Neuronal stem cell (in vitro differentiated cells): ENCODE results near the gene IQCK.

ENCODE experiments used
- DNase-seq: peaks from one replicate; pipeline ENCODE4 v3.0.0-alpha.2; 2013; ENCODE audit warnings: low spot score
- H2AFZ ChIP-seq: one replicate; pipeline ENCODE4 v1.6.1; 2013; ENCODE audit warnings: mild to moderate bottlenecking, low read length, inconsistent platforms
- H2AK5ac ChIP-seq: 2 replicates; pipeline ENCODE4 v1.6.1; 2013; ENCODE audit warnings: low read depth, mild to moderate bottlenecking, inconsistent platforms, low read length, moderate library complexity, mixed read lengths
- H2BK120ac ChIP-seq: 2 replicates; pipeline ENCODE4 v1.6.1; 2013; ENCODE audit warnings: low read depth, mild to moderate bottlenecking, inconsistent platforms, low read length, moderate library complexity, mixed read lengths
- H2BK12ac ChIP-seq: one replicate; pipeline ENCODE4 v1.6.1; 2013; ENCODE audit warnings: low read length, inconsistent platforms
- H2BK15ac ChIP-seq: 2 replicates; pipeline ENCODE4 v1.6.1; 2013; ENCODE audit warnings: mild to moderate bottlenecking, low read length, inconsistent platforms, mixed read lengths
- H2BK5ac ChIP-seq: one replicate; pipeline ENCODE4 v1.6.1; 2013; ENCODE audit warnings: inconsistent platforms, mild to moderate bottlenecking, low read length, moderate library complexity
- H3K14ac ChIP-seq: one replicate; pipeline ENCODE4 v1.6.1; 2013; ENCODE audit warnings: low read length, inconsistent platforms
- H3K18ac ChIP-seq: 2 replicates; pipeline ENCODE4 v1.6.1; 2013; ENCODE audit warnings: low read length, inconsistent platforms
- H3K23ac ChIP-seq: 2 replicates; pipeline ENCODE4 v1.6.1; 2013; ENCODE audit warnings: low read depth, mild to moderate bottlenecking, mixed read lengths, low read length, inconsistent platforms; ENCODE audit not compliant: poor library complexity
- H3K27ac ChIP-seq: replicated peaks from 3 replicates; pipeline ENCODE4 v1.5.1; 2013; ENCODE audit warnings: low read length, inconsistent platforms
- H3K27me3 ChIP-seq, 3 experiments: 2 replicates each; pipeline ENCODE4 v1.6.1; 2013; ENCODE audit warnings: low read length in 3 of 3, mild to moderate bottlenecking in 2 of 3, inconsistent platforms in 1 of 3, low read depth in 1 of 3, mixed read lengths in 1 of 3, moderate library complexity in 1 of 3; ENCODE audit not compliant: control insufficient read depth in 3 of 3, insufficient read depth in 3 of 3
- H3K36me3 ChIP-seq, 2 donors: replicated peaks in 1 of 2; 2 replicates each; pipeline ENCODE4 v1.6.1; 2013; ENCODE audit warnings: low read length in 2 of 2; ENCODE audit not compliant: control insufficient read depth in 2 of 2, insufficient read depth in 2 of 2
- H3K4ac ChIP-seq: 2 replicates; pipeline ENCODE4 v1.6.1; 2013; ENCODE audit warnings: inconsistent platforms, mild to moderate bottlenecking, low read length, moderate library complexity
- H3K4me1 ChIP-seq, 2 donors: 1 replicate in 1 of 2; 2 replicates in 1 of 2; pipeline ENCODE4 v1.6.1; 2013; ENCODE audit warnings: low read length in 2 of 2, low read depth in 1 of 2; ENCODE audit not compliant: control insufficient read depth in 2 of 2, insufficient read depth in 1 of 2
- H3K4me2 ChIP-seq: one replicate; pipeline ENCODE4 v1.6.1; 2013; ENCODE audit warnings: mild to moderate bottlenecking, low read length, inconsistent platforms; ENCODE audit not compliant: insufficient read depth, poor library complexity, severe bottlenecking
- H3K4me3 ChIP-seq, 2 donors: 2 replicates each; pipeline ENCODE4 v1.5.1; 2013; ENCODE audit warnings: low read length in 2 of 2, mild to moderate bottlenecking in 2 of 2, inconsistent platforms in 1 of 2, moderate library complexity in 1 of 2
- H3K79me1 ChIP-seq: one replicate; pipeline ENCODE4 v1.6.1; 2013; ENCODE audit warnings: low read depth, mild to moderate bottlenecking, inconsistent platforms, low read length, moderate library complexity
- H3K9ac ChIP-seq: one replicate; pipeline ENCODE4 v1.6.1; 2013; ENCODE audit warnings: mild to moderate bottlenecking, low read depth, low read length, inconsistent platforms; ENCODE audit not compliant: poor library complexity
- H3K9me3 ChIP-seq, 2 donors: replicated peaks in 1 of 2; 2 replicates each; pipeline versions ENCODE3 to v1.6.1; 2013; ENCODE audit warnings: low read length in 2 of 2, mild to moderate bottlenecking in 2 of 2, inconsistent platforms in 1 of 2, low read depth in 1 of 2, mixed read lengths in 1 of 2, moderate library complexity in 1 of 2; ENCODE audit not compliant: control insufficient read depth in 2 of 2, insufficient read depth in 1 of 2
- H4K8ac ChIP-seq: one replicate; pipeline ENCODE4 v1.6.1; 2013; ENCODE audit warnings: low read depth, mild to moderate bottlenecking, inconsistent platforms, low read length, moderate library complexity
- H4K91ac ChIP-seq: one replicate; pipeline ENCODE4 v1.6.1; 2013; ENCODE audit warnings: low read length, low read depth, mild to moderate bottlenecking, inconsistent platforms; ENCODE audit not compliant: poor library complexity
- WGBS, 2 donors: extraction: QIAGEN DNeasy Blood & Tissue Kit; methylation state at CpG; one replicate each; pipeline ENCODE4 v1.1.7; 2013; ENCODE audit warnings: missing lambda C conversion rate in 2 of 2, mixed read lengths in 1 of 2; ENCODE audit not compliant: insufficient read length in 2 of 2, insufficient replicate concordance in 1 of 2; ENCODE audit errors: extremely low coverage in 2 of 2; 5-methylcytosine and 5-hydroxymethylcytosine counted together

The IQCK gene

GRCh38 chr16:19696328-19696727 lies 21.7 kb upstream of the IQCK start:
- Histone ChIP-seq H3K27me3 (no peaks in the 10 kb centered on the region), H2BK12ac (no peak overlapping the region), H2BK15ac (no peak overlapping the region), H2AK5ac (no peak overlapping the region), H4K8ac (no peak overlapping the region), H2AFZ (no peak overlapping the region), H3K36me3 (peaks cover 28 to 85% of the 10 kb centered on the region in 2 donors), H3K4me1 (no peaks in the 10 kb centered on the region), H3K18ac (no peak overlapping the region), H3K14ac (no peak overlapping the region), H2BK5ac (no peak overlapping the region), H3K9ac (no peak overlapping the region), H3K4me3 (no peak overlapping the region), H4K91ac (no peak overlapping the region), H3K27ac (no peak overlapping the region), H3K4ac (no peak overlapping the region), H3K23ac (no peak overlapping the region), H3K79me1 (peaks cover 4% of the 10 kb centered on the region), H3K4me2 (no peak overlapping the region), H2BK120ac (no peak overlapping the region), H3K9me3 (peaks cover 0 to 4% of the 10 kb centered on the region in 2 donors)
- WGBS, 2 donors = no CpG with 5 or more reads among the region's 10 CpGs
- DNase-seq = no peak

- DNase-seq = no peak
- H3K4me3 ChIP-seq = no peak overlapping the region
- no peak overlapping the region for H2AFZ ChIP-seq
- H2BK5ac ChIP-seq = no peak overlapping the region
- peaks cover 25 to 84% of the 10 kb centered on the region in 2 donors for H3K36me3 ChIP-seq
- no peak overlapping the region for H4K91ac ChIP-seq
- peaks cover 4% of the 10 kb centered on the region for H3K79me1 ChIP-seq
- H4K8ac ChIP-seq = no peak overlapping the region
- H2BK15ac ChIP-seq = no peak overlapping the region
- no peaks in the 10 kb centered on the region for H3K4me1 ChIP-seq
- no peak overlapping the region for H3K14ac ChIP-seq
- no peak overlapping the region for H2BK120ac ChIP-seq
- H3K23ac ChIP-seq = peak overlapping the region; percentile 16
- H3K27me3 ChIP-seq = no peaks in the 10 kb centered on the region
- no peak overlapping the region for H3K4me2 ChIP-seq
- peaks cover 0 to 4% of the 10 kb centered on the region in 2 donors for H3K9me3 ChIP-seq
- H3K4ac ChIP-seq = no peak overlapping the region
- no peak overlapping the region for H3K9ac ChIP-seq
- H2BK12ac ChIP-seq = no peak overlapping the region
- H2AK5ac ChIP-seq = no peak overlapping the region
- no CpG with 5 or more reads among the region's 15 CpGs for WGBS, 2 donors
- no peak overlapping the region for H3K27ac ChIP-seq
- H3K18ac ChIP-seq = no peak overlapping the region
These were observed 21.1 kb upstream of the IQCK start for GRCh38 chr16:19696961-19697360.

- H3K4me2 ChIP-seq = no peak overlapping the region
- no peak overlapping the region for H3K4me3 ChIP-seq
- no peak overlapping the region for H3K4ac ChIP-seq
- no peak overlapping the region for H3K23ac ChIP-seq
- H2AFZ ChIP-seq = no peak overlapping the region
- H4K8ac ChIP-seq = no peak overlapping the region
- no peak overlapping the region for H2BK15ac ChIP-seq
- H2BK12ac ChIP-seq = no peak overlapping the region
- peaks cover 0 to 4% of the 10 kb centered on the region in 2 donors for H3K9me3 ChIP-seq
- no peak for DNase-seq
- WGBS, 2 donors = no CpG with 5 or more reads among the region's 8 CpGs
- H3K4me1 ChIP-seq = no peaks in the 10 kb centered on the region
- H3K36me3 ChIP-seq = peaks cover 26 to 87% of the 10 kb centered on the region in 2 donors
- H3K27me3 ChIP-seq = no peaks in the 10 kb centered on the region
- H3K18ac ChIP-seq = no peak overlapping the region
- no peak overlapping the region for H3K27ac ChIP-seq
- H2BK5ac ChIP-seq = no peak overlapping the region
- H3K9ac ChIP-seq = no peak overlapping the region
- H2AK5ac ChIP-seq = no peak overlapping the region
- peaks cover 4% of the 10 kb centered on the region for H3K79me1 ChIP-seq
- no peak overlapping the region for H3K14ac ChIP-seq
- H4K91ac ChIP-seq = no peak overlapping the region
- H2BK120ac ChIP-seq = no peak overlapping the region
These were observed 20.2 kb upstream of the IQCK start for GRCh38 chr16:19697756-19698318.

- Histone ChIP-seq H3K27me3 (no peaks in the 10 kb centered on the region), H2BK15ac (no peak overlapping the region), H3K9me3 (peaks cover 0 to 4% of the 10 kb centered on the region in 2 donors), H3K18ac (no peak overlapping the region), H2AK5ac (no peak overlapping the region), H2BK12ac (no peak overlapping the region), H3K4me3 (no peak overlapping the region), H3K79me1 (peaks cover 7% of the 10 kb centered on the region), H3K23ac (peak overlapping the region; percentile 32), H3K14ac (no peak overlapping the region), H3K4ac (no peak overlapping the region), H3K4me1 (no peaks in the 10 kb centered on the region), H3K4me2 (no peak overlapping the region), H2BK120ac (no peak overlapping the region), H3K9ac (no peak overlapping the region), H4K91ac (no peak overlapping the region), H2BK5ac (no peak overlapping the region), H3K36me3 (peaks cover 33 to 89% of the 10 kb centered on the region in 2 donors), H4K8ac (peak overlapping the region; percentile 23), H2AFZ (no peak overlapping the region), H3K27ac (no peak overlapping the region)
- no CpG with 5 or more reads among the region's 19 CpGs for WGBS, 2 donors
- no peak for DNase-seq
These were observed 19.3 kb upstream of the IQCK start for GRCh38 chr16:19698480-19699465.
